Uterus (tissue), 4 donors: ENCODE data around the gene RNF111. TPM values are rescaled to one million over a fixed set of nuclear protein-coding genes. Genes with fewer than 3 reads are reported as not detected.

Experiments
- DNase-seq, 2 donors: peaks; one replicate each; pipeline ENCODE4 v3.0.0-alpha.2; 2019 to 2020
- H3K27ac ChIP-seq, 2 donors: fragments of 200-600 bp; sonication (generic); 1 replicate in 1 of 2; 2 replicates in 1 of 2; pipeline ENCODE4 v1.5.1; 2016 to 2018
- H3K27me3 ChIP-seq, 2 donors: fragments of 200-600 bp; sonication (generic); one replicate each; pipeline ENCODE4 v1.5.1; 2018 to 2019; ENCODE audit warnings: control low read depth in 1 of 2
- H3K36me3 ChIP-seq, 2 donors: fragments of 200-600 bp; sonication (generic); one replicate each; pipeline ENCODE4 v1.5.1; 2019; ENCODE audit warnings: control low read depth in 1 of 2
- H3K4me1 ChIP-seq, 2 donors: fragments of 200-600 bp; sonication (generic); one replicate each; pipeline ENCODE4 v1.5.1; 2018 to 2019; ENCODE audit warnings: control low read depth in 1 of 2
- H3K4me3 ChIP-seq, 2 donors: fragments of 200-600 bp; sonication (generic); 1 replicate in 1 of 2; 2 replicates in 1 of 2; pipeline ENCODE4 v1.5.1; 2018 to 2019; ENCODE audit warnings: mild to moderate bottlenecking in 1 of 2
- H3K9me3 ChIP-seq, 2 donors: fragments of 200-600 bp; sonication (generic); one replicate each; pipeline ENCODE4 v1.5.1; 2019; ENCODE audit warnings: control low read depth in 1 of 2
- CTCF ChIP-seq, 4 experiments: fragments of 200-600 bp in 2 of 4; fragments of 450-650 bp in 2 of 4; sonication (generic) in 2 of 4; IDR thresholded peaks; one replicate each; pipeline ENCODE4 v1.5.1; 2016 to 2019; ENCODE audit warnings: antibody characterized with exemption in 4 of 4, mild to moderate bottlenecking in 2 of 4, moderate library complexity in 1 of 4
- POLR2A ChIP-seq, 2 donors: fragments of 450-650 bp; IDR thresholded peaks; one replicate each; pipeline ENCODE4 v1.6.1; 2016; ENCODE audit warnings: antibody characterized with exemption in 2 of 2, mild to moderate bottlenecking in 1 of 2, moderate library complexity in 1 of 2
- intact Hi-C: fragments of 100-400 bp; cut with DNase I; formaldehyde crosslinking; loops from one replicate; pipeline ENCODE4 v1.15.1; 2023; ENCODE audit warnings: low total_unique reads
- total RNA-seq, 4 donors: library from RNA; depleted of rRNA in 3 of 4; stranded (reverse); fragments of >200 nt in 3 of 4; gene quantifications; one replicate each; pipeline versions ENCODE4 v1.1.0 to v1.2.4, GENCODE V29; 2014 to 2023
- donor health status: DM: yes; HTN: yes; CAD: no.

RNF111 gene
- 10 to 100 TPM; 25.9 to 43.9 (median 30.5) TPM for total RNA-seq

DNA sequence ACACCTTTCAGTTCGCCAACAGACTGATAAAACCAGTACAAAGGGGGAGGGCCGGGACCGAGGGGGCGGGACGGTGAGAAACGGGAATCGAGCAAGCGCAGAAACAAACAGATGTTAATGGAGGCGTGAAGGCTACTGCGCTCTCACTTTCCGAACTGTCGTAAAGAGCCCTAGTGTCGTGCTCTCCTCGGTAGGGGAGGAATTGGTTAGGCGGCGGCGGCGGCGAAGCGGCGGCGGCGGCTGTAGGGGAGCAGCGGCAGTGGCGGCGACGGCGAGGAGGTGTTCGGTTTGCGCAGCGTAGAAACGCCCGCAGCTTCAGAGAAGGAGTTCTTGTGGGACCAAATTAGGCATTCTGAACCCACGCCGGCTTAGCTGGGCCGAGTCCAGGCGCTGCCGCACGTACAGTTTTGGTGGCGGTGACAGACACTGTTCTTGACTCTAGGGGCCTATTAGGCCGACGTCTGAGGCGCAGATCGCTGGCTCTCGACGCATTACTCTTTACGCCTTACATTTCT lies at the start of gene RNF111:
Gene RNF111, plus strand, starts transcription at position 173 of the 515 bp plus-strand sequence. CDS start 43,160 bp downstream, outside the sequence.
- H3K4me1 ChIP-seq, result peaks cover 0 to 7% of the 10 kb centered on the region in 2 donors
- no peaks in the 10 kb centered on the region for H3K36me3 ChIP-seq
- intact Hi-C loops, result no loop called here
- H3K9me3 ChIP-seq, result no peaks in the 10 kb centered on the region
- peak; percentile 88 to 92 for DNase-seq
- H3K4me3 ChIP-seq, result peak within 1 kb of the TSS; percentile 79 to 98
- TF ChIP-seq CTCF (IDR thresholded peaks at IDR 0.05) (peak in 1 of 4 experiments; percentile 8), POLR2A (IDR thresholded peaks at IDR 0.05) (peak; percentile 48 to 73)
- no peaks in the 10 kb centered on the region for H3K27me3 ChIP-seq
- H3K27ac ChIP-seq, result peak within 1 kb of the TSS; percentile 90 to 94

DNA sequence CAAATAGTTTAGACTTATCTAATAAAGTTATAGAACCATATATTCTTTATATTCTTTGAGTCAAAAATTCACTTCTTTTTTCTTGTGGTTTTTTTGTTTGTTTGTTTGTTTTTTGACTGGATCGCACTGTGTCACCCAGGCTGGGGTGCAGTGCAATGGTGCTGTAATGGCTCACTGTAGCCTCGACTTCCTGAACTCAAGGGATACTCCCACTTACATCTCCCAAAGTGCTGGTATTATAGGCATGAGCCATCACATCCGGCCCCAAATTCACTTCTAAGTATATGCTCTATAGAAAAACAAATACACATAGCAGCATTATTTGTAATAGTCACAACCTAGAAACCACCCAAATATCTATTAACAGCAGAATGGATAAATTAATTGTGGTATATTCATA lies 40.3 kb upstream of the RNF111 start:
- Histone ChIP-seq H3K36me3 (no peaks in the 10 kb centered on the region), H3K27ac (no peak overlapping the region), H3K4me3 (no peak overlapping the region), H3K27me3 (no peaks in the 10 kb centered on the region), H3K4me1 (no peaks in the 10 kb centered on the region), H3K9me3 (no peaks in the 10 kb centered on the region)
- DNase-seq, result no peak
- intact Hi-C loops, result no loop called here
- no peak for TF ChIP-seq CTCF (IDR thresholded peaks at IDR 0.05)
- TF ChIP-seq POLR2A (IDR thresholded peaks at IDR 0.05), result no peak

DNA sequence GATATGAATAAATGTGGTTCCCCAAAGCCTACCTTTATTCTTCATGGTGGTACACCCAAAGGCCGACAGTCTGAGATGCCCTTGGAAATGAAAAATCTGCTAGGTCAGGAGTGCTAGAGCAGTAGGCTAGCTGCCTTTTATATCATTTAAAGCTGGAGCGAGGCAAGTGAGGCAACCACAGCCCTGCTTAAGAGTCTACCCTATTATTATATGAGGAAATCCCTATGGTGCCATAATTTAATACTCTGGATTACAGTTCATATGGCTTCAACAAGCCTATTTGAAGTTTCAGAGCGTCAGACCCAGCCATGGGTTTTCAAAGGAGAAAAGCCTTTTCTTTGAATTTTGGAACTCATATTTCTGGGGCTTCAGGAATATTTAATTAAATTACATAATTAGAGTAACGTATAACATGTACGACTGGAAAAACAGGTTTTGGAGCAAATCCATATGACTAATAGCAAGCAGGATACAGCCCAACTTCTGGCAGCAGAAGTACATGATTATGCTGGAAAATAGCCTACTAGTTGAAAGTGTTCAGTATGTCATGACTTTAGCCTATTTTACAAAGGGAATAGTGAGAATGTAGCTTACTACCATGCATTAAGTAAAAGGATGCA lies 36.0 kb upstream of the RNF111 start:
- Histone ChIP-seq H3K27ac (no peak overlapping the region), H3K4me1 (no peaks in the 10 kb centered on the region)

GRCh38 chr15:58952751-58953150 lies 34.7 kb upstream of the RNF111 start:
- H3K27me3 ChIP-seq, result no peaks in the 10 kb centered on the region
- H3K36me3 ChIP-seq, result no peaks in the 10 kb centered on the region
- no peak overlapping the region for H3K27ac ChIP-seq
- no peaks in the 10 kb centered on the region for H3K9me3 ChIP-seq
- DNase-seq, result no peak
- no peak overlapping the region for H3K4me3 ChIP-seq
- TF ChIP-seq POLR2A (IDR thresholded peaks at IDR 0.05) (no peak), CTCF (IDR thresholded peaks at IDR 0.05) (no peak)
- intact Hi-C loops, result no loop called here
- no peaks in the 10 kb centered on the region for H3K4me1 ChIP-seq

More for the DNA sequence above, 36.0 kb upstream of the RNF111 start:
- TF ChIP-seq POLR2A (IDR thresholded peaks at IDR 0.05) (no peak), CTCF (IDR thresholded peaks at IDR 0.05) (no peak)
- Histone ChIP-seq H3K36me3 (no peaks in the 10 kb centered on the region), H3K9me3 (no peaks in the 10 kb centered on the region), H3K4me3 (no peak overlapping the region), H3K27me3 (no peaks in the 10 kb centered on the region)
- DNase-seq, result no peak
- intact Hi-C loops, result no loop called here

DNA sequence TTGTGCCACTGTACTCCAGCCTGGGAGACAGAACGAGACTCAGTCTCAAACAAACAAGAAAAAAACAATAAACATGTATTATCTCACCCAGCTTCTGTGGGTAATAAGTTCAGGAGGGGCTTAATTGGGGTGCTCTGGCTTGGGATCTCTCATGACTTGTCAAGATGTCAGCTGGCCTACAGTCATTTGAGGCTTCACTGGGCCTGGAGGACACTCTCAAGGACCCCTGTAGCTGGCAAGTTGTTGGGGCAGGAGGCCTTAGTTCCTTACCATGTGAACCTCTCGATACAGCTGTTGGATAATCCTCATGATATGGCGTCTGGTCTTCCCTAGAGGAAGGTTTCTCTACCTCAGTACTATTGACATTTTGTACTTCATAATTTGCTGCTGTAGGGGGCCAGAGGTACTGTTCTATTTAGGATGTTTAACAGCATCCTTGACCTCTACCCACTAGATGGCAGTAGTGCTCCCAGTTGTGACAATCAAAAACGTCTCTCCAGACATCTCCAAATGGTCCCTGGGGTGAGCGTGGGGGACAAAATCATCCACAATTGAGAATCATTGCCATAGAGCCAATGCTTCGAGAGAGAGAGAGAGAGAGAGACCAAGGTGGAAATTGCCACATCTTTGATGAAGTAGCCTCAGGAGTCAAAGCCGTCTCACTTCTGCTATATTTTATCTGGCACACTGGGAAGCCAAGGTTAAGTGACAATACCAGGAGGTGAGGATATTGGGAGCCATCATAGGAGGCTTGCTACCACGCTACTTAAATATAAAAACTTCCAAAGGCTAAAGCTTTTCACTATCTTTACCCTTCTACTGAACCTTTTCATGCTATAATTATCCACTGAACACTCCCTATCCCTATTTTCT lies 30.1 kb upstream of the RNF111 start:
- Histone ChIP-seq H3K27ac (no peak overlapping the region), H3K4me3 (no peak overlapping the region), H3K4me1 (no peaks in the 10 kb centered on the region), H3K9me3 (no peaks in the 10 kb centered on the region), H3K36me3 (no peaks in the 10 kb centered on the region), H3K27me3 (no peaks in the 10 kb centered on the region)
- intact Hi-C loops, result no loop called here
- no peak for TF ChIP-seq POLR2A (IDR thresholded peaks at IDR 0.05)
- TF ChIP-seq CTCF (IDR thresholded peaks at IDR 0.05), result peak; percentile 60 to 72 (median 64)
- DNase-seq, result peak; percentile 19 to 44
